IMR-90 (cell line): ENCODE data around the gene LTB4R2. TPM values are rescaled to one million over a fixed set of nuclear protein-coding genes. Genes with fewer than 3 reads are reported as not detected.

Experiments used
- microRNA-seq, 2 experiments: library from miRNA; stranded (forward) in 1 of 2; unstranded in 1 of 2; fragments of 10-50 nt in 1 of 2; fragments of <30 nt in 1 of 2; gene quantifications in 1 of 2; microRNA quantifications in 1 of 2; one replicate each; pipeline versions ENCODE3 to v1.1.0; 2013 to 2020; ENCODE audit not compliant: insufficient read depth in 1 of 2, insufficient read length in 1 of 2, unreplicated experiment in 1 of 2
- polyA plus RNA-seq, 3 experiments: library from polyadenylated mRNA; depleted of rRNA; stranded (reverse); fragments of >200 nt; gene quantifications; 2 replicates each; pipeline ENCODE4 v1.2.3, GENCODE V29; 2012; ENCODE audit warnings: low replicate concordance in 1 of 3
- small RNA-seq, 5 experiments: library from RNA; depleted of rRNA; stranded (forward); fragments of <200 nt; gene quantifications; one replicate each; pipeline ENCODE3, GENCODE V24; 2012
- total RNA-seq: library from RNA; depleted of rRNA; stranded (reverse); fragments of >200 nt; gene quantifications from 2 replicates; pipeline ENCODE4 v1.2.3, GENCODE V29; 2012; rRNA removed

LTB4R2 gene
- total and polyA plus RNA-seq, 2 of the 4 experiments (the other 2 are of a cell fraction), result 0.72 to 1.7 TPM

Small RNAs within 50 kb of the gene (microRNA-seq; reads per million reads assigned to microRNA genes)
- gene RF00026 (ENCODE audit: insufficient read depth, insufficient read length), result not detected

Small RNAs within 50 kb of the gene (small RNA-seq; reads per million reads assigned to genes)
- gene RF00026, result 0 reads per million in 5 experiments

Other genes starting within 250 kb of the LTB4R2 start
Only the 30 nearest of the 33 such genes appear.
- gene DCAF11, start 195.4 kb upstream of the LTB4R2 start, total RNA-seq, result 46.7 and 52.0 TPM in 2 replicates
- gene DCAF11, start 195.4 kb upstream of the LTB4R2 start, polyA plus RNA-seq (2012; rRNA removed), result 19.0 and 21.0 TPM in 2 replicates
- gene NRL, start 195.2 kb upstream of the LTB4R2 start, total RNA-seq, result 0.18 and 0.28 TPM in 2 replicates
- 0.70 and 0.85 TPM in 2 replicates for gene NRL, start 195.2 kb upstream of the LTB4R2 start, polyA plus RNA-seq (2012; rRNA removed)
- gene FITM1, start 179.5 kb upstream of the LTB4R2 start, total RNA-seq, result not detected in 2 replicates
- gene FITM1, start 179.5 kb upstream of the LTB4R2 start, polyA plus RNA-seq (2012; rRNA removed), result not detected in 2 replicates
- 42.8 and 55.3 TPM in 2 replicates for gene PSME1, start 173.9 kb upstream of the LTB4R2 start, total RNA-seq
- 97.9 and 106 TPM in 2 replicates for gene PSME1, start 173.9 kb upstream of the LTB4R2 start, polyA plus RNA-seq (2012; rRNA removed)
- gene EMC9, start 168.5 kb upstream of the LTB4R2 start, total RNA-seq, result 15.0 and 15.1 TPM in 2 replicates
- gene EMC9, start 168.5 kb upstream of the LTB4R2 start, polyA plus RNA-seq (2012; rRNA removed), result 19.2 and 21.6 TPM in 2 replicates
- 92.2 and 104 TPM in 2 replicates for gene PSME2, start 163.5 kb upstream of the LTB4R2 start, total RNA-seq
- 141 and 171 TPM in 2 replicates for gene PSME2, start 163.5 kb upstream of the LTB4R2 start, polyA plus RNA-seq (2012; rRNA removed)
- 26.1 and 37.5 TPM in 2 replicates for gene RNF31, start 162.6 kb upstream of the LTB4R2 start, total RNA-seq
- gene RNF31, start 162.6 kb upstream of the LTB4R2 start, polyA plus RNA-seq (2012; rRNA removed), result 28.9 and 31.6 TPM in 2 replicates
- 29.7 and 34.6 TPM in 2 replicates for gene IRF9, start 148.9 kb upstream of the LTB4R2 start, total RNA-seq
- 23.2 and 25.6 TPM in 2 replicates for gene IRF9, start 148.9 kb upstream of the LTB4R2 start, polyA plus RNA-seq (2012; rRNA removed)
- 0.36 and 0.56 TPM in 2 replicates for gene REC8, start 138.1 kb upstream of the LTB4R2 start, total RNA-seq
- 3.5 and 3.6 TPM in 2 replicates for gene REC8, start 138.1 kb upstream of the LTB4R2 start, polyA plus RNA-seq (2012; rRNA removed)
- 36.7 and 37.6 TPM in 2 replicates for gene IPO4, start 121.3 kb upstream of the LTB4R2 start, total RNA-seq
- 39.4 and 39.9 TPM in 2 replicates for gene IPO4, start 121.3 kb upstream of the LTB4R2 start, polyA plus RNA-seq (2012; rRNA removed)
- 51.9 and 65.6 TPM in 2 replicates for gene TM9SF1, start 114.7 kb upstream of the LTB4R2 start, total RNA-seq
- 40.4 and 40.9 TPM in 2 replicates for gene TM9SF1, start 114.7 kb upstream of the LTB4R2 start, polyA plus RNA-seq (2012; rRNA removed)
- gene TSSK4, start 104.4 kb upstream of the LTB4R2 start, total RNA-seq, result under 0.01 TPM in 1 of 2 replicates, not detected in the other
- 0.07 TPM in 1 of 2 replicates, not detected in the other for gene TSSK4, start 104.4 kb upstream of the LTB4R2 start, polyA plus RNA-seq (2012; rRNA removed)
- gene CHMP4A, start 96.7 kb upstream of the LTB4R2 start, total RNA-seq, result 22.0 and 31.7 TPM in 2 replicates
- gene CHMP4A, start 96.7 kb upstream of the LTB4R2 start, polyA plus RNA-seq (2012; rRNA removed), result 63.8 and 66.4 TPM in 2 replicates
- gene MDP1, start 94.1 kb upstream of the LTB4R2 start, total RNA-seq, result 15.1 and 16.7 TPM in 2 replicates
- gene MDP1, start 94.1 kb upstream of the LTB4R2 start, polyA plus RNA-seq (2012; rRNA removed), result 16.7 and 17.8 TPM in 2 replicates
- 167 and 224 TPM in 2 replicates for gene NEDD8, start 77.8 kb upstream of the LTB4R2 start, total RNA-seq
- gene NEDD8, start 77.8 kb upstream of the LTB4R2 start, polyA plus RNA-seq (2012; rRNA removed), result 375 and 393 TPM in 2 replicates
- 56.1 and 92.5 TPM in 2 replicates for gene GMPR2, start 77.2 kb upstream of the LTB4R2 start, total RNA-seq
- gene GMPR2, start 77.2 kb upstream of the LTB4R2 start, polyA plus RNA-seq (2012; rRNA removed), result 63.7 and 65.7 TPM in 2 replicates
- 21.1 and 26.9 TPM in 2 replicates for gene TINF2, start 67.5 kb upstream of the LTB4R2 start, total RNA-seq
- 30.0 and 33.0 TPM in 2 replicates for gene TINF2, start 67.5 kb upstream of the LTB4R2 start, polyA plus RNA-seq (2012; rRNA removed)
- gene TGM1, start 47.0 kb upstream of the LTB4R2 start, total RNA-seq, result 0.56 and 0.72 TPM in 2 replicates
- 2.7 and 3.3 TPM in 2 replicates for gene TGM1, start 47.0 kb upstream of the LTB4R2 start, polyA plus RNA-seq (2012; rRNA removed)
- 25.6 and 27.2 TPM in 2 replicates for gene RABGGTA, start 38.5 kb upstream of the LTB4R2 start, total RNA-seq
- 55.6 and 64.0 TPM in 2 replicates for gene RABGGTA, start 38.5 kb upstream of the LTB4R2 start, polyA plus RNA-seq (2012; rRNA removed)
- gene DHRS1, start 10.4 kb upstream of the LTB4R2 start, total RNA-seq, result 13.1 and 15.8 TPM in 2 replicates
- gene DHRS1, start 10.4 kb upstream of the LTB4R2 start, polyA plus RNA-seq (2012; rRNA removed), result 34.7 and 38.6 TPM in 2 replicates
- gene NOP9, start 10.3 kb upstream of the LTB4R2 start, total RNA-seq, result 22.5 and 25.8 TPM in 2 replicates
- gene NOP9, start 10.3 kb upstream of the LTB4R2 start, polyA plus RNA-seq (2012; rRNA removed), result 11.7 and 11.8 TPM in 2 replicates
- under 0.01 TPM in 2 replicates for gene CIDEB, start 2.2 kb upstream of the LTB4R2 start, total RNA-seq
- gene CIDEB, start 2.2 kb upstream of the LTB4R2 start, polyA plus RNA-seq (2012; rRNA removed), result 0.19 TPM in 2 replicates
- gene LTB4R, start 1.4 kb downstream of the LTB4R2 start, total RNA-seq, result 0.18 and 0.28 TPM in 2 replicates
- gene LTB4R, start 1.4 kb downstream of the LTB4R2 start, polyA plus RNA-seq (2012; rRNA removed), result 2.3 TPM in 2 replicates
- gene ADCY4, start 24.9 kb downstream of the LTB4R2 start, total RNA-seq, result not detected in 2 replicates
- 0.04 TPM in 1 of 2 replicates, not detected in the other for gene ADCY4, start 24.9 kb downstream of the LTB4R2 start, polyA plus RNA-seq (2012; rRNA removed)
- gene RIPK3, start 29.9 kb downstream of the LTB4R2 start, total RNA-seq, result not detected in 2 replicates
- gene RIPK3, start 29.9 kb downstream of the LTB4R2 start, polyA plus RNA-seq (2012; rRNA removed), result 0.09 TPM in 1 of 2 replicates, not detected in the other
- gene NFATC4, start 58.0 kb downstream of the LTB4R2 start, total RNA-seq, result 13.6 and 15.6 TPM in 2 replicates
- gene NFATC4, start 58.0 kb downstream of the LTB4R2 start, polyA plus RNA-seq (2012; rRNA removed), result 35.8 and 38.4 TPM in 2 replicates
- gene NYNRIN, start 88.9 kb downstream of the LTB4R2 start, total RNA-seq, result 1.7 and 2.2 TPM in 2 replicates
- gene NYNRIN, start 88.9 kb downstream of the LTB4R2 start, polyA plus RNA-seq (2012; rRNA removed), result 5.3 and 5.4 TPM in 2 replicates
- gene CBLN3, start 119.5 kb downstream of the LTB4R2 start, total RNA-seq, result 0.56 and 0.72 TPM in 2 replicates
- gene CBLN3, start 119.5 kb downstream of the LTB4R2 start, polyA plus RNA-seq (2012; rRNA removed), result 3.9 and 4.5 TPM in 2 replicates
- gene KHNYN, start 119.8 kb downstream of the LTB4R2 start, total RNA-seq, result 22.8 and 24.4 TPM in 2 replicates
- gene KHNYN, start 119.8 kb downstream of the LTB4R2 start, polyA plus RNA-seq (2012; rRNA removed), result 16.1 and 18.9 TPM in 2 replicates
- 5.0 and 7.5 TPM in 2 replicates for gene SDR39U1, start 132.6 kb downstream of the LTB4R2 start, total RNA-seq
- gene SDR39U1, start 132.6 kb downstream of the LTB4R2 start, polyA plus RNA-seq (2012; rRNA removed), result 46.3 and 50.4 TPM in 2 replicates